ENCODE data around the gene NFKB1. TPM values are rescaled to one million over a fixed set of nuclear protein-coding genes. Genes with fewer than 3 reads are reported as not detected.
"Not testable (repeated sequence)": the region's sequence is repeated elsewhere in the genome, so short reads cannot be mapped to it uniquely, and the experiment has no call there.

Gene NFKB1
- total RNA-seq, 1 donor: 67.4 TPM

DNA sequence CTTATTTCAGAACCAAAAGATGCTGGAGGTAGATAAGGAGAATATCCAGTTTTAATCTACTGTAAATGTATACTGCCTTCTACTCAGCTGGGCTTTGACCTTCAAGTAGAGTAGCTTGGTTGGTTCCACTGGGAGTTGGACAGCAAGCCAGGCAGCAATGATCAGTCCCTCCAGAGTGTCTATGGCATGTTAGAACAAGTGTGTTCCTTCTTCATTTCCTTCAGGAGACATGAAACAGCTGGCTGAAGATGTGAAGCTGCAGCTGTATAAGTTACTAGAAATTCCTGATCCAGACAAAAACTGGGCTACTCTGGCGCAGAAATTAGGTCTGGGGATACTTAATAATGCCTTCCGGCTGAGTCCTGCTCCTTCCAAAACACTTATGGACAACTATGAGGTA, 111.1 kb downstream of the NFKB1 start:
- no peak for DNase-seq (ENCODE audit: low read depth)
- TF ChIP-seq, protein P1, sequence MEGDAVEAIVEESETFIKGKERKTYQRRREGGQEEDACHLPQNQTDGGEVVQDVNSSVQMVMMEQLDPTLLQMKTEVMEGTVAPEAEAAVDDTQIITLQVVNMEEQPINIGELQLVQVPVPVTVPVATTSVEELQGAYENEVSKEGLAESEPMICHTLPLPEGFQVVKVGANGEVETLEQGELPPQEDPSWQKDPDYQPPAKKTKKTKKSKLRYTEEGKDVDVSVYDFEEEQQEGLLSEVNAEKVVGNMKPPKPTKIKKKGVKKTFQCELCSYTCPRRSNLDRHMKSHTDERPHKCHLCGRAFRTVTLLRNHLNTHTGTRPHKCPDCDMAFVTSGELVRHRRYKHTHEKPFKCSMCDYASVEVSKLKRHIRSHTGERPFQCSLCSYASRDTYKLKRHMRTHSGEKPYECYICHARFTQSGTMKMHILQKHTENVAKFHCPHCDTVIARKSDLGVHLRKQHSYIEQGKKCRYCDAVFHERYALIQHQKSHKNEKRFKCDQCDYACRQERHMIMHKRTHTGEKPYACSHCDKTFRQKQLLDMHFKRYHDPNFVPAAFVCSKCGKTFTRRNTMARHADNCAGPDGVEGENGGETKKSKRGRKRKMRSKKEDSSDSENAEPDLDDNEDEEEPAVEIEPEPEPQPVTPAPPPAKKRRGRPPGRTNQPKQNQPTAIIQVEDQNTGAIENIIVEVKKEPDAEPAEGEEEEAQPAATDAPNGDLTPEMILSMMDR (IDR thresholded peaks at IDR 0.05; ENCODE audit: insufficient read depth, low read depth, low read length): no peak
- H3K4me3 ChIP-seq (ENCODE audit: low read depth, low read length): no peak overlapping the region

DNA sequence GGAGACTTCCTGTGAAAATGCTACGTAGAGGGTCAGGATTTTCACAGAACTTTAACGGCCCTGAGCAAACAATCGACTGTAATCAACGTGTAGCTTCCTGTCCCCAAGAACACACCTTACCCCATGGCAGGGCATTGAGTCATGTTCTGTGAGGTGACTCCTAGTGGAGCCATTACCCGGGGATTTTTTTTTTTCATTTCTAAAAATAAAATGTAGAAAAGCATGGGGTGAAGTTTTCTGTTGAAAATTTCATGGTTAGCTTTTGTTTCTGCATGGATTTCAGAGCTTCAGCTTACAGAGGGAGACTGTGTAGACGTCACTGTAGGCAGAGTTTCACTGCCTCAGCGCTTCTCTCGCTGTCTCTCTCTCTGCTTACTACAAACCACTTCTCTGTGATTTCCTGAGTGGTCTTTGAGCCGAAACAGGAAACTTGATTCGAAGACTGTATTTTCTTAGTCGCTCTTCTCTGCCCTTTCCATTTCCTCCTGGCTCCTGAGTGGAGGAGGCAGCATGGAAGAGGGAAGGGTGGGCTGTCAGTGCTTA, 111.7 kb downstream of the NFKB1 start:
- no peak for DNase-seq (ENCODE audit: low read depth)
- no peak overlapping the region for H3K4me3 ChIP-seq (ENCODE audit: low read depth, low read length)
- TF ChIP-seq, protein P1 (IDR thresholded peaks at IDR 0.05; ENCODE audit: insufficient read depth, low read depth, low read length): no peak

DNA sequence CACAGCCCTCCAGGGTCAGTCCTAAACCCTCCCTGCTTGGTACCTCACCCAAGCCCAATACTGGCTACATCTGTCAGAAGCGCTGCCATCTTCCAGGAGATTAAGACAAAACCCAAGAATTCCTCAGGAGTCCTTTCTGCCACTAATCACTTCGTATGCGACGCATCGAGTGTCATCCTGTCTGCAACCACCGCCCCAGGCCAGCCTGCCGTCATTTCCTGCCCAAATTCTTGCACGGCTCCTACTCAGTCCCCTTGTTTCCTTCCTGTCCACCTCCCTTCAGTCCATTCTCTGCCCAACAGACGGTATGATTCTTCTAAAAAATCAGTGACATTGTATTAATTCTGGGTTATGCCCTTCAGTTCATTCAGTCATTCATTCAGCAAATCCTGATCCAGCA, 113.6 kb downstream of the NFKB1 start:
- DNase-seq (ENCODE audit: low read depth): no peak
- TF ChIP-seq, protein P1 (IDR thresholded peaks at IDR 0.05; ENCODE audit: insufficient read depth, low read depth, low read length): no peak
- H3K4me3 ChIP-seq (ENCODE audit: low read depth, low read length): no peak overlapping the region

DNA sequence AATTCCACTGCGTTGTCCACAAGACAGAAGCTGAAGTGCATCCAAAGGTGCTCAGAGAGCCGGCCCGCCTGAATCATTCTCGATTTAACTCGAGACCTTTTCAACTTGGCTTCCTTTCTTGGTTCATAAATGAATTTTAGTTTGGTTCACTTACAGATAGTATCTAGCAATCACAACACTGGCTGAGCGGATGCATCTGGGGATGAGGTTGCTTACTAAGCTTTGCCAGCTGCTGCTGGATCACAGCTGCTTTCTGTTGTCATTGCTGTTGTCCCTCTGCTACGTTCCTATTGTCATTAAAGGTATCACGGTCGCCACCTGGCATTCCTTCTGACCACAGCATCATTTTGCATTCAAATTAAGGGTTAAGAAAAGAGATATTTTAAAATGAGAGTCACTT, 115.5 kb downstream of the NFKB1 start:
- H3K4me3 ChIP-seq (ENCODE audit: low read depth, low read length): no peak overlapping the region
- TF ChIP-seq, protein P1 (IDR thresholded peaks at IDR 0.05; ENCODE audit: insufficient read depth, low read depth, low read length): no peak
- no peak for DNase-seq (ENCODE audit: low read depth)

DNA sequence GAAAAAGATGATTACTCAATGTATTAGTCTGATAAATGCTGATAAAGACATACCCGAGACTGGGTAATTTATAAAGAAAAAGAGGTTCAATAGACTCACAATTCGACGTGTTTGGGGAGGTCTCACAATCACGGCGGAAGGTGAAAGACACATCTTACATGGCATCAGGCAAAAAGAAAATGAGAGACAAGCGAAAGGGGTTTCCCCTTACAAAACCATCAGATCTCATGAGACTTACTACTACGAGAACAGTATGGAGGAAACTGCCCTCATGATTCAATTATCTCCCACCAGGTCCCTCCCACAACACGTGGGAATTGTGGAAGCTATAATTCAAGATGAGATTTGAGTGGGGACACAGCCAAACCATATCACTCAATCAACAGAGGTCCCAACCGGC, 117.9 kb downstream of the NFKB1 start:
- not testable (repeated sequence) for DNase-seq (ENCODE audit: low read depth)

DNA sequence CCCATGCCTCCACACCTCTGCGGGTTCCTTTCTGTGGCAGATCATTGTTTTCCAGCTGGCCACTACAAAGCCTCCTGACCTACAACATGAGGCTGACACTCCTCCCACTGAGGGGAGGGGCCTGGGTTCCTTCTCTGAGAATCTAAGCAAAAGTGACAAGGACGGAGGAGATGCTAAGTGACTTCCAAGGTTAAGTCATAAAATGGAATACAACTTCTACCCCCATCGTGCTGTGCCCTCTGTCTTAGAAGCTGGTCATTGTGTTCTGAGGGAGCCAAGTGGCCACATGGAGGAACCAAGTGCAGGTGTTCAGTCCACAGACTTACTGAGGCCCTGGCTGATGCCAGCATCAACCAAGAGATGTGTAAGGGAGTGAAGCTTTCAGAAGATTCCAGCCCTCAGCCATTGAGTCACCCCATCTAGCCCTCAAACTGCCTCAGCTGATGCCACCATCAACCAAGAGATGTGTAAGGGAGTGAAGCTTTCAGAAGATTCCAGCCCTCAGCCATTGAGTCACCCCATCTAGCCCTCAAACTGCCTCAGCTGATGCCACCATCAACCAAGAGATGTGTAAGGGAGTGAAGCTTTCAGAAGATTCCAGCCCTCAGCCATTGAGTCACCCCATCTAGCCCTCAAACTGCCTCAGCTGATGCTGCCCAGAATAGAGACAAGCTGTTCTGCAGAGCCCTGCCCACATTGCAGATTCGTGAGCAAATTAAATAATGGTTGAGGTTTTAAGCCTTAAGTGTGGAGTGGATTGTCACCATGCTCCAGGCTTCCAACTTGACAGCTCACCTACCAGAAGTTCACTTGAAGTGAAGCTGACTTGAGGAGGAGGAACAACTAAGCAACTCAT, 118.8 kb downstream of the NFKB1 start:
- not testable (repeated sequence) for H3K4me3 ChIP-seq (ENCODE audit: low read depth, low read length); DNase-seq (ENCODE audit: low read depth)

More for the DNA sequence above, 117.9 kb downstream of the NFKB1 start:
- H3K4me3 ChIP-seq (ENCODE audit: low read depth, low read length): not testable (repeated sequence)

DNA sequence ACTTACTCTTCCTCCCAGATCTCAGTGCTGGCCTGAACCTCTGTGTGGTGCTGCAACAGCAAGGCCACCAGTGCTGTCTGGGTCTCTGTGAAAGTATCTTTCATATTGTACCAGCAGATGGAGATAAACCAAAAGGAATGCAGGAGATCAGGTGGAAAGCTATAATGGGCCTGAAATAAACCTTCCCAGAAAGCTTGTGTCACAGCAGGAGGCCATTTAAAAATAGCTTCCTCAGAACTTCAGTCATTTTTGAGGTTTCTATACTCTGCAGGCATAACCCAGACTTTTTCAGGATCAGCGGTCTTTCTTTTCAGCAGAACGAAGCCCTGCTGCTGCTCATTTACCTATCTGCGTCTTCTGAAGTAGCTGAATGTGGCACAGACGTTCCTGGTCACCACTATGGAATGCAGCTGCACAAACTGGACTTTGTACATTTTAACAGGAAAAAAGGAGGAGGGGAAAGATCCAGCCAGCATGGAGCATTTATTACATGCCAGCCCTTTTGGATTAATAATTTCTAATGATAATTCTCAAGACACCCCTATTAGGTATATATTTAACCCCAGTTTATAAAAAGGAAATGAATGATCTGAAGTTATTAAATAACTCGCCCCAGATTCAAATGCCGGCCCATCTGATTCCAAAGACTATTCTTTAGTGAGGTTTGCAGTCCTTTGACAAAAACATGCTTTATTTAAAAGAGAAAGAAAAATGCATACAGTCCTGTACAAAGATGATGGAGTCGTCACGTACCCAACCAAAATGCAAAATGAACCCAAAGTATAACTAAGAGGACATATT, 119.7 kb downstream of the NFKB1 start:
- H3K4me3 ChIP-seq (ENCODE audit: low read depth, low read length): no peak overlapping the region
- peak; percentile 71 for DNase-seq (ENCODE audit: low read depth)
- TF ChIP-seq, protein P1 (IDR thresholded peaks at IDR 0.05; ENCODE audit: insufficient read depth, low read depth, low read length): peak; percentile 58
